Psoas muscle (tissue), 8 donors: ENCODE data around the gene LINGO3. TPM values are rescaled to one million over a fixed set of nuclear protein-coding genes. Genes with fewer than 3 reads are reported as not detected.

Experiments
- ATAC-seq, 4 donors: fragments of 200-7000 bp; cut with Tn5 transposase; one replicate each; pipeline ENCODE4 v1.9.1; 2020; ENCODE audit warnings: moderate library complexity in 3 of 4, mild to moderate bottlenecking in 2 of 4
- DNase-seq, 2 donors: peaks; one replicate each; pipeline ENCODE4 v3.0.0-alpha.2; 2020
- H3K27ac ChIP-seq: fragments of 200-600 bp; one replicate; pipeline ENCODE4 v1.8.0; 2022
- H3K27me3 ChIP-seq, 3 donors: fragments of 200-600 bp in 1 of 3; one replicate each; pipeline versions ENCODE4 v1.6.1 to v1.8.0; 2013 to 2022; ENCODE audit warnings: low read length in 2 of 3, mild to moderate bottlenecking in 2 of 3, moderate library complexity in 1 of 3; ENCODE audit not compliant: insufficient read depth in 3 of 3
- H3K36me3 ChIP-seq, 2 donors: fragments of 200-600 bp in 1 of 2; one replicate each; pipeline versions ENCODE4 v1.6.1 to v1.8.0; 2013 to 2022; ENCODE audit warnings: low read depth in 1 of 2, mild to moderate bottlenecking in 1 of 2, moderate library complexity in 1 of 2; ENCODE audit not compliant: insufficient read depth in 1 of 2
- H3K4me1 ChIP-seq: fragments of 200-600 bp; one replicate; pipeline ENCODE4 v1.8.0; 2022
- H3K4me3 ChIP-seq: fragments of 200-600 bp; one replicate; pipeline ENCODE4 v1.8.0; 2022; ENCODE audit warnings: mild to moderate bottlenecking
- H3K9me3 ChIP-seq: fragments of 200-600 bp; one replicate; pipeline ENCODE4 v1.8.0; 2022
- CTCF ChIP-seq: fragments of 200-600 bp; IDR thresholded peaks from one replicate; pipeline ENCODE4 v1.8.0; 2022; ENCODE audit warnings: antibody characterized with exemption
- WGBS, 3 donors: extraction: QIAGEN DNeasy Blood & Tissue Kit; methylation state at CpG; one replicate each; pipeline versions ENCODE4 v1.1.6 to v1.1.7; 2013; 5-methylcytosine and 5-hydroxymethylcytosine counted together
- intact Hi-C, 2 donors: fragments of 100-400 bp; cut with DNase I; formaldehyde crosslinking; loops; one replicate each; pipeline versions ENCODE4 v1.11.0 to v1.14.2; 2022
- polyA plus RNA-seq, 3 donors: library from polyadenylated mRNA; stranded (reverse); fragments of 200-250 nt; gene quantifications; one replicate each; pipeline ENCODE4 v1.2.3, GENCODE V29; 2013
- total RNA-seq, 4 donors: library from RNA; stranded (reverse); fragmentation: NEBNext Ultra II Directional in 2 of 4; extraction: Animal tissue kit (Norgen Biotek cat#: 25700) in 2 of 4; gene quantifications; one replicate each; pipeline versions ENCODE4 v1.2.1 to v1.2.4, GENCODE V29; 2021 to 2023
- donor health status: healthy with polysubstance abuse.
- donor health status: DM: no; HTN: no; CAD: no; lungs with moderate emphysema.
- donor health status: Bipolar disorder and iron deficiency.
- donor health status: healthy.
- donor health status: DM: yes; HTN: yes; CAD: no.
- donor health status: DM: no; HTN: no; CAD: no.
- donor health status: DM: no; HTN: no; CAD: no.
- donor health status: DM: yes; HTN: yes; CAD: no.

LINGO3 gene
- total and polyA plus RNA-seq, 7 donors, result 0.04 TPM; not detected in 6

DNA sequence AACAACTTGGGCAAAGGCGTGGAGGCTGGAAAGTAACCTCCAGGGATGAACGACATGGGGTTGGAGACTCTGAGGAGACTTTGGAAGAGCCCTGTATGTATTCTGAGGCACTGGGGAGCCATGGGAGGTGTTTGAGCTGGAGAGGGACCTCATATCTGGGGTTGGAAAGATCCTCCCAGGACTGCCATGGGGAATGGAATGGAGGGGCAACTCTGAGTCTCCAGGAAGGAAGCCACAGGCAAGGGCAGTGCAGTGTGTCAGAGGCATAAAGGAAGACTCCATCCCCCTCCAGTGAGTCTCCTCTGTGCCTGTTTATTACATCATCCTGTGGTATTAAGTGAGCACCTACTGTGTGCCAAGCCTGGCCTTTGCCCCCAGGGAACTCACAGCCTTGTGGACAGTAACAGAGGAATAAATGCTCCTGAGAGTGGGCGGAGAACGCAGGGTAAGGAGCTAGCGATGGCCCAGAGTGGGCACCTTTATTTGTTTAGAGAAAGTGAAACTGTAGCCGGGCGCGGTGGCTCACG is 33.7 kb downstream of the LINGO3 start:
- 85 to 92% (median 91%) methylated on average over 9 of the region's 9 CpGs for WGBS, 3 donors
- Histone ChIP-seq H3K9me3 (no peaks in the 10 kb centered on the region), H3K36me3 (peaks cover 0 to 28% of the 10 kb centered on the region in 2 donors), H3K27me3 (no peaks in the 10 kb centered on the region), H3K27ac (peak overlapping the region; percentile 99), H3K4me1 (peaks cover 47% of the 10 kb centered on the region), H3K4me3 (peak overlapping the region; percentile 97)
- ATAC-seq (no peak), DNase-seq (no peak)
- no peak for TF ChIP-seq CTCF
- intact Hi-C loops, result loop anchor here (2.0 to 10.0 kb wide), 3 partner anchors 117 to 119 kb away; partner anchors contain the start of gene AP3D1 (in 1 of the 2)

DNA sequence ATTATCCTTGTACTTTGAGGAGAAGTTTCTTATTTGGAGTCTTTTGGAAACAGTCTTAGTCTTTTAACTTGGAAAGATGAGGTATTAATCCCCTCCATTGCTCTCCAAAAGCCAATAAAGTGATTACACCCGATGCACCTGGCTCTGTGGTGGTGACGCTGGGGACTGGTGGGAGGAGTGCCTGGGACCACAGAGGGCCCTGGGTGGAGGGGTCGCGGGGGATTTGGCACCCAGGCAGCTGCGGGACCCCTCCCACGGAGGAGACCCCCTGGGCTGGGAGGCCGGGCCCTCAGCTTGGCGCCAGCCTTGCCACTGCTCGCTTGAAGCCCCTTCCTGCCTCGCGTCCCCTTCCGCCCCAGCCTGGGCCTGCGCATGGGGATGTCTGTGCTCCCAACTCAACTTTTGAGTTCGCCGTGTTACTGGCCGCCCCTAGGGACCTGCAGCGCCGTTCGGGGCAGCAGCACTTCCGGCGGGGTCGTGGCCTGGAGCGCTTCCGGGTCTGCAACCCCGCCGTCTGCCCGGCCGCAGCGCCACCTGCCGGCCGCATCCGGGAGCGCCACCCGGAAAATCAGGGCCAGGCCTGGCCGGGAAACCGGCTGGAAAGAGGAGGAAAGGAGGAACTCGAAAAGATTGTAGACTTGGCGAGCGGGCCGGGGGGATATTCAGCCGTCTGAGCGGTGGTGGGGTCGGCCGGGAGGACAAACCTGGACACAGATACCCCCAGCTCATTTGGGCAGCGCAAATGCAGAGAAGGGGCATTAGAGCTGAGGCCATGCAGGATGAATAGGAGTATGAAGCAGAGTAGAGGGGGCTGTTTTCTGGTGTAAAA is 34.4 kb downstream of the LINGO3 start:
- peak; percentile 84 to 91 for DNase-seq
- Histone ChIP-seq H3K27ac (peak overlapping the region; percentile 99), H3K36me3 (peaks cover 0 to 28% of the 10 kb centered on the region in 2 donors), H3K9me3 (no peaks in the 10 kb centered on the region), H3K4me1 (peaks cover 49% of the 10 kb centered on the region), H3K4me3 (peak overlapping the region; percentile 97), H3K27me3 (no peaks in the 10 kb centered on the region)
- intact Hi-C loops, result loop anchor here (2.0 to 10.0 kb wide), 4 partner anchors 37 to 119 kb away; partner anchors contain the start of genes PLEKHJ1 (in 2 of the 2), SF3A2 (in 2 of the 2) and AP3D1 (in 1 of the 2)
- peak; percentile 95 for TF ChIP-seq CTCF
- ATAC-seq, result peak; percentile 13 to 32 (median 20)
- 8 to 11% (median 11%) methylated on average over 45 of the region's 45 CpGs for WGBS, 3 donors

DNA sequence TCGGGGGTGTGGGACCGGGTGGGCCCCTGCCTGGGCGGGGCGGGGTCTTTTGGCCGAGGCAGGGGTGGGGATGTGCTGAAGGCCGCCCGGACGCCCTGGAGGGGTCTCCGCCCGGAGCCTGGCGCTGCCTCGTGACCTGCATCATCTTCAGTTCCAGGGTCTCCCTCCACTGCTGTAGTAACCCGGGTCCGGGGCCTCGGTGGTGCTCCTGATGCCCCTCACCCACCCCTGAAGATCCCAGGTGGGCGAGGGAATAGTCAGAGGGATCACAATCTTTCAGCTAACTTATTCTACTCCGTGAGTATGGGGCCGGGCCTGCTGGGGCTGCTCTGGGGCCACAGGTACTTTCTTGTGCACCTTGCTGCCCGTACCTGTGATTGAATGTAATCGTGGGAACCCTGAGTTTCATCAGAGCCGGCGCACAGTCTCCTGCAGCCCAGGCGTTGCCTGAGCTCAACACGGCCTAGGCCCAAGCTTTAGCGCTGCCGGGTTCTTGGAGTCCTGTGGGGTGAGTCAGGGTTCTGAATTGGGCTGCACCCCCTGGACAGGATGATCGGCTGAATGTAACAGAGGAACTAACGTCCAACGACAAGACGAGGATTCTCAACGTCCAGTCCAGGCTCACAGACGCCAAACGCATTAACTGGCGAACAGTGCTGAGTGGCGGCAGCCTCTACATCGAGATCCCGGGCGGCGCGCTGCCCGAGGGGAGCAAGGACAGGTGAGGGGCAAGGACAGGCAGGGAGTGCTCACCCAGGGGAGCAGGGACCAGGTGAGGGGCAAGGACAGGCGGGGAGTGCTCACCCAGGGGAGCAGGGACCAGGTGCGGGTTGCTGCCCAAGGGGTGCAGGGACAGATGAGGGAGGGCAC is 36.5 kb downstream of the LINGO3 start:
- no peak for TF ChIP-seq CTCF
- peak; percentile 22 to 67 (median 54) for ATAC-seq
- intact Hi-C loops, result loop anchor here (2.0 to 10.0 kb wide), 3 partner anchors 35 to 117 kb away; partner anchors contain the start of genes PLEKHJ1 (in 2 of the 2), SF3A2 (in 2 of the 2) and AP3D1 (in 1 of the 2)
- Histone ChIP-seq H3K36me3 (peaks cover 0 to 28% of the 10 kb centered on the region in 2 donors), H3K4me3 (peak overlapping the region; percentile 97), H3K27ac (peak overlapping the region; percentile 99), H3K4me1 (peaks cover 56% of the 10 kb centered on the region), H3K27me3 (no peaks in the 10 kb centered on the region), H3K9me3 (no peaks in the 10 kb centered on the region)
- peak; percentile 67 to 82 for DNase-seq
- 18 to 33% (median 24%) methylated on average over 39 to 43 of the region's 43 CpGs for WGBS, 3 donors

- peak; percentile 43 to 53 (median 52) for ATAC-seq
- peak; percentile 91 to 95 for DNase-seq
- WGBS, 3 donors, result 1% methylated on average over 56 to 88 of the region's 88 CpGs
- no peaks in the 10 kb centered on the region for H3K27me3 ChIP-seq
- no peak for TF ChIP-seq CTCF
- peaks cover 54% of the 10 kb centered on the region for H3K4me1 ChIP-seq
- H3K4me3 ChIP-seq, result peak overlapping the region; percentile 97
- peaks cover 0 to 23% of the 10 kb centered on the region in 2 donors for H3K36me3 ChIP-seq
- no peaks in the 10 kb centered on the region for H3K9me3 ChIP-seq
- H3K27ac ChIP-seq, result peak overlapping the region; percentile 99
- intact Hi-C loops, result loop anchor here (5.0 to 10.0 kb wide), 2 partner anchors 113 to 116 kb away; partner anchors contain the start of gene AP3D1 (in 1 of the 2)
These were observed 37.3 kb downstream of the LINGO3 start for GRCh38 chr19:2270423-2271233.
